Immature natural killer cell (primary cell): ENCODE measurements around the gene WFDC1. TPM values are rescaled to one million over a fixed set of nuclear protein-coding genes. Genes with fewer than 3 reads are reported as not detected.

Experiments
- DNase-seq, 3 donors: peaks; one replicate each; pipeline ENCODE4 v3.0.0; 2022; ENCODE audit warnings: mixed read lengths in 1 of 3
- H3K27ac Mint-ChIP-seq, 6 donors: one replicate each; pipeline ENCODE4 v1.8.0; 2020; ENCODE audit warnings: mixed read lengths in 6 of 6, mild to moderate bottlenecking in 5 of 6, inconsistent platforms in 4 of 6, moderate library complexity in 3 of 6
- H3K27me3 Mint-ChIP-seq, 3 donors: one replicate each; pipeline ENCODE4 v1.8.0; 2020 to 2021; ENCODE audit warnings: low read depth in 3 of 3, mild to moderate bottlenecking in 3 of 3, mixed read lengths in 3 of 3, moderate library complexity in 3 of 3, inconsistent platforms in 1 of 3
- H3K36me3 Mint-ChIP-seq, 3 donors: one replicate each; pipeline ENCODE4 v1.8.0; 2020; ENCODE audit warnings: mixed read lengths in 3 of 3, inconsistent platforms in 2 of 3, mild to moderate bottlenecking in 2 of 3
- H3K4me1 Mint-ChIP-seq, 2 donors: one replicate each; pipeline ENCODE4 v1.8.0; 2020; ENCODE audit warnings: inconsistent platforms in 2 of 2, mild to moderate bottlenecking in 2 of 2, mixed read lengths in 2 of 2, moderate library complexity in 1 of 2
- H3K4me3 Mint-ChIP-seq, 5 donors: one replicate each; pipeline ENCODE4 v1.8.0; 2020; ENCODE audit warnings: mild to moderate bottlenecking in 5 of 5, mixed read lengths in 5 of 5, inconsistent platforms in 3 of 5, moderate library complexity in 3 of 5
- H3K9me3 Mint-ChIP-seq, 6 donors: one replicate each; pipeline ENCODE4 v1.8.0; 2020; ENCODE audit warnings: mild to moderate bottlenecking in 6 of 6, mixed read lengths in 6 of 6, inconsistent platforms in 4 of 6, moderate library complexity in 3 of 6
- polyA plus RNA-seq, 3 donors: library from polyadenylated mRNA; unstranded; fragments of 300-500 nt; fragmentation: Illumina TruSeq; gene quantifications; one replicate each; pipeline ENCODE4 v1.2.3, GENCODE V29; 2021

WFDC1 gene
- polyA plus RNA-seq, 3 donors from 2014 or later: not detected

GRCh38 chr16:84262939-84263338 lies 31.7 kb upstream of the WFDC1 start:
- H3K4me1 Mint-ChIP-seq: no peaks in the 10 kb centered on the region

DNA sequence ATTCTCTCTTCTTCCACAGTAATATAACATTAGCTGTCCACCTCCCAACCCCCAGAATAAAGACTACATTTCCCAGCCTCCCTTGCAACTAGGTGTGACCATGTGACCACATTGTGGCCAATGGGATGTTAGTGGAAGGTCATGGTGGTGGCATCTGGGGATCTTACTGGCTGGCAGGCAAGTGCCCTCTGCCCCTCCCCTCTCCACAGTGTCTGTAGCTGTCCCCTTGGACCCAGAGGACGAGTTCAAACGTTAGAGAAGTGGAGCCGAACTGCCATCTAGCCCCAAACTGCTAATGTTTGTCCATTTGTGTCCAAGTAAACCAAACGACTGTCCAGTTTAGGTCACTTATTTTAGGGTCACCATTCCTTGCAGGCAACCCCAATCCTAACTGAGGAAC lies 28.2 kb upstream of the WFDC1 start:
- DNase-seq: no peak
- no peaks in the 10 kb centered on the region for H3K9me3 Mint-ChIP-seq
- no peak overlapping the region for H3K27ac Mint-ChIP-seq
- H3K27me3 Mint-ChIP-seq: peaks cover 3 to 13% (median 6%) of the 10 kb centered on the region in 3 donors
- no peaks in the 10 kb centered on the region for H3K36me3 Mint-ChIP-seq
- no peak overlapping the region for H3K4me3 Mint-ChIP-seq
- no peaks in the 10 kb centered on the region for H3K4me1 Mint-ChIP-seq

More at GRCh38 chr16:84262939-84263338, 31.7 kb upstream of the WFDC1 start:
- DNase-seq: no peak
- H3K9me3 Mint-ChIP-seq: no peaks in the 10 kb centered on the region
- no peak overlapping the region for H3K4me3 Mint-ChIP-seq
- H3K36me3 Mint-ChIP-seq: no peaks in the 10 kb centered on the region
- H3K27me3 Mint-ChIP-seq: peaks cover 5 to 17% (median 6%) of the 10 kb centered on the region in 3 donors
- H3K27ac Mint-ChIP-seq: no peak overlapping the region

GRCh38 chr16:84267380-84267779 lies 27.3 kb upstream of the WFDC1 start:
- no peak overlapping the region for H3K4me3 Mint-ChIP-seq
- no peak overlapping the region for H3K27ac Mint-ChIP-seq
- H3K4me1 Mint-ChIP-seq: no peaks in the 10 kb centered on the region
- DNase-seq: no peak
- peaks cover 3 to 12% (median 6%) of the 10 kb centered on the region in 3 donors for H3K27me3 Mint-ChIP-seq
- H3K36me3 Mint-ChIP-seq: no peaks in the 10 kb centered on the region
- H3K9me3 Mint-ChIP-seq: no peaks in the 10 kb centered on the region

- H3K4me1 Mint-ChIP-seq: no peaks in the 10 kb centered on the region
- no peak overlapping the region for H3K4me3 Mint-ChIP-seq
- no peaks in the 10 kb centered on the region for H3K9me3 Mint-ChIP-seq
- peaks cover 3 to 8% (median 6%) of the 10 kb centered on the region in 3 donors for H3K27me3 Mint-ChIP-seq
- H3K27ac Mint-ChIP-seq: no peak overlapping the region
- no peak for DNase-seq
- no peaks in the 10 kb centered on the region for H3K36me3 Mint-ChIP-seq
Measured at GRCh38 chr16:84268291-84269040, 26.2 kb upstream of the WFDC1 start.

GRCh38 chr16:84270071-84270470 lies 24.6 kb upstream of the WFDC1 start:
- no peak for DNase-seq
- peaks cover 3 to 4% (median 3%) of the 10 kb centered on the region in 3 donors for H3K27me3 Mint-ChIP-seq
- no peaks in the 10 kb centered on the region for H3K4me1 Mint-ChIP-seq
- H3K27ac Mint-ChIP-seq: no peak overlapping the region
- no peaks in the 10 kb centered on the region for H3K9me3 Mint-ChIP-seq
- H3K4me3 Mint-ChIP-seq: no peak overlapping the region
- H3K36me3 Mint-ChIP-seq: no peaks in the 10 kb centered on the region

- H3K4me3 Mint-ChIP-seq: no peak overlapping the region
- no peak overlapping the region for H3K27ac Mint-ChIP-seq
- no peaks in the 10 kb centered on the region for H3K36me3 Mint-ChIP-seq
- H3K4me1 Mint-ChIP-seq: no peaks in the 10 kb centered on the region
- H3K27me3 Mint-ChIP-seq: peaks cover 3 to 4% (median 3%) of the 10 kb centered on the region in 3 donors
- no peaks in the 10 kb centered on the region for H3K9me3 Mint-ChIP-seq
- DNase-seq: no peak
Measured at GRCh38 chr16:84270531-84270930, 24.1 kb upstream of the WFDC1 start.

DNA sequence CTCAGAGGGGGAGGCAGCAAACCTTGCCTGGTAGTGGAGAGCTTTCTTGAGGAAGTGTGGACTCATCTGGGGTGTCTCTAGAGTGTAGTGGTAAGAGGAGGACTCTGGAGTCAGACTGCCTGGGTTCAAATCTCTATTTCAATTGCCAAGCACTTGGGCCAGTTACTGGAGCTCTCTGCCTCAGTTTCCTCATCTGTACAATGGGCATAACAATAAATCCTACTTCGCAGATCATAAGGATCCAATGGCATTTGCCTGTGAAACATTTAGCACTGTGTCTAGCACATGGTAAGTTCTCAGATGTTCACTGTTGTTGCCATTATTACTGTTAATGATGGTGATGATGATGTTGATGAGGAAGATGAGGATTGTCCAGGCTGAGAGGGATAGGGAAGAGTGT lies 23.6 kb upstream of the WFDC1 start:
- DNase-seq: no peak
- H3K9me3 Mint-ChIP-seq: no peaks in the 10 kb centered on the region
- H3K27me3 Mint-ChIP-seq: peaks cover 3 to 4% (median 3%) of the 10 kb centered on the region in 3 donors
- no peak overlapping the region for H3K4me3 Mint-ChIP-seq
- no peak overlapping the region for H3K27ac Mint-ChIP-seq
- H3K4me1 Mint-ChIP-seq: no peaks in the 10 kb centered on the region
- no peaks in the 10 kb centered on the region for H3K36me3 Mint-ChIP-seq

GRCh38 chr16:84271866-84272265 lies 22.8 kb upstream of the WFDC1 start:
- no peaks in the 10 kb centered on the region for H3K9me3 Mint-ChIP-seq
- no peaks in the 10 kb centered on the region for H3K4me1 Mint-ChIP-seq
- no peak for DNase-seq
- H3K36me3 Mint-ChIP-seq: no peaks in the 10 kb centered on the region
- H3K27me3 Mint-ChIP-seq: peaks cover 0 to 3% (median 2%) of the 10 kb centered on the region in 3 donors
- H3K27ac Mint-ChIP-seq: no peak overlapping the region
- no peak overlapping the region for H3K4me3 Mint-ChIP-seq

DNA sequence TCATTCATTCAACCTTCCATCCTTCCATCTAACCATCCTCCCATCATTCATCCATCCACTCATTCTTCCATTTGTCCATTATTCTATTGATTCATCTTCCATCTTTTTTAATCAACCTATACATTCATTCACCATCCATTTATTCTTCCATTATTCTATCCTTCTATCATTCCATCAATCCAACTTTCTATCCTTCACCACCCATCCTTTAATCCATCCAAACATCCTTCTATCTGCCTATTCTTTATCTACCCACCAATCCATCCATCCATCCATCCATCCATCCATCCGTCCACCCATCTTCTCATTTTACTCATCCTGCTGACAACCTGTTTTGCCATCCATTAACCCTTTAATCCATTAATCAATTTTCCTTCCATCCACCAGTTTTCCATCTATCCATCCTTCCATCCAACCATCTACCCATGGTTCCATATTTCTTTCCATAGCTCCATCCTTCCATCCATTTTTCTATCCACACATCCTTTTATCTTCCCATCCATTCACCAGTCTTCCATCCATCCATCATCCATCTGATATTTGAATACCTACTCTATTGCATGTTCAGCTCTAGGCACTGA lies 21.8 kb upstream of the WFDC1 start:
- Mint-ChIP-seq H3K4me3 (no peak overlapping the region), H3K4me1 (no peaks in the 10 kb centered on the region), H3K36me3 (no peaks in the 10 kb centered on the region), H3K9me3 (no peaks in the 10 kb centered on the region), H3K27ac (no peak overlapping the region), H3K27me3 (peaks cover 0 to 2% (median 0%) of the 10 kb centered on the region in 3 donors)
- DNase-seq: no peak

DNA sequence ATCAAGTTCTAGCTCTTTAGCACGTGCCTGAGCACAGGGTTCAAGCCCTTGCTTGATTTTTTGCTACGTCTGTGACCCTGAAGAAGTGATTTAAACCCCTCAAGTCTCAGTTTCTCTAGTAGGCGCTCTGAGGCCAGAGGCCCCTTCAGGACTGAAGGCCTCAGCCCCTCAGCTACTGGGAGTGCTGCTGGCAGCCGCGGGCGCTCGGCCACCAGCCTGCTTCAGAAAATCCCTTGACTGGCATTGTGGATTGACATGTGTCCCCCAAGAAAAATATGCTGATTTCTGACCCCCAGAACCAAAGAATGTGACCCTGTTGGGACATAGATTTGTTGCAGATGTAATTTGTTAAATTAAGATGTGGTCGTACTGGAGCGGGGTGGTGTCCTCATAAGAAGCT lies 20.2 kb upstream of the WFDC1 start:
- H3K4me1 Mint-ChIP-seq: no peaks in the 10 kb centered on the region
- no peak overlapping the region for H3K27ac Mint-ChIP-seq
- peaks cover 0 to 2% (median 0%) of the 10 kb centered on the region in 3 donors for H3K27me3 Mint-ChIP-seq
- H3K9me3 Mint-ChIP-seq: no peaks in the 10 kb centered on the region
- no peak overlapping the region for H3K4me3 Mint-ChIP-seq
- H3K36me3 Mint-ChIP-seq: no peaks in the 10 kb centered on the region
- DNase-seq: no peak

DNA sequence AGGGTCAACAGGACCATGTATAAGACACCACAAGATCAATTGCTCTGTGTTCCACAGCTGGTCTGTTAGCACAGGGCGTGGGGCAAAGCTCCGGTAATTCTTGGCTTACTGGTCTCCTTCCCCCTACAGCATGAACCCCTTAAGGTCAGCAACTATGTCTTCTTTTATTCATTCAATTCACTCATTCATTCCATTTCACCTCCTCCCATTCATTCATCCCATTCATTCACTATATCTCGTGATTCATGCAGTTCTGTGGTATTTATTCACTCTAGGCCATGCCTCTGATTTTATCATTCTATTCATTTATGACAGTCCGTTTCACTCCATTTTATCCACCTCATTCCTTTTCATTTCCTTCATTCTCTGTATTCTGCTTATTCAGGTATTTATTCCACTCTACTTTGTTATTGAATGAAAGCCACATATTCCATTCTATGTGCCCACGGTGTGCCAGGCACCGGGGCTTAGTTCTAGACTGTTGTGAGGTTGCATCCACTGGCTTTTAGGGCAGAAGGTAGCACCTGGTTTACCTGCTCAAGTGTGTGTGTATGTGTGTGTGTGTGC lies 19.0 kb upstream of the WFDC1 start:
- H3K4me3 Mint-ChIP-seq: no peak overlapping the region
- no peaks in the 10 kb centered on the region for H3K36me3 Mint-ChIP-seq
- no peaks in the 10 kb centered on the region for H3K9me3 Mint-ChIP-seq
- no peak overlapping the region for H3K27ac Mint-ChIP-seq
- H3K4me1 Mint-ChIP-seq: no peaks in the 10 kb centered on the region
- peaks cover 0 to 2% (median 0%) of the 10 kb centered on the region in 3 donors for H3K27me3 Mint-ChIP-seq
- no peak for DNase-seq

GRCh38 chr16:84277244-84277823 lies 17.3 kb upstream of the WFDC1 start:
- peaks cover 0 to 2% (median 0%) of the 10 kb centered on the region in 3 donors for H3K27me3 Mint-ChIP-seq
- no peak overlapping the region for H3K4me3 Mint-ChIP-seq
- no peaks in the 10 kb centered on the region for H3K36me3 Mint-ChIP-seq
- no peaks in the 10 kb centered on the region for H3K9me3 Mint-ChIP-seq
- DNase-seq: peak; percentile 16 to 37 (median 21)
- no peaks in the 10 kb centered on the region for H3K4me1 Mint-ChIP-seq
- H3K27ac Mint-ChIP-seq: no peak overlapping the region

GRCh38 chr16:84278333-84278732 lies 16.3 kb upstream of the WFDC1 start:
- Mint-ChIP-seq H3K27me3 (peaks cover 0 to 2% (median 2%) of the 10 kb centered on the region in 3 donors), H3K4me1 (no peaks in the 10 kb centered on the region), H3K27ac (no peak overlapping the region), H3K9me3 (no peaks in the 10 kb centered on the region), H3K4me3 (no peak overlapping the region), H3K36me3 (no peaks in the 10 kb centered on the region)
- DNase-seq: no peak

DNA sequence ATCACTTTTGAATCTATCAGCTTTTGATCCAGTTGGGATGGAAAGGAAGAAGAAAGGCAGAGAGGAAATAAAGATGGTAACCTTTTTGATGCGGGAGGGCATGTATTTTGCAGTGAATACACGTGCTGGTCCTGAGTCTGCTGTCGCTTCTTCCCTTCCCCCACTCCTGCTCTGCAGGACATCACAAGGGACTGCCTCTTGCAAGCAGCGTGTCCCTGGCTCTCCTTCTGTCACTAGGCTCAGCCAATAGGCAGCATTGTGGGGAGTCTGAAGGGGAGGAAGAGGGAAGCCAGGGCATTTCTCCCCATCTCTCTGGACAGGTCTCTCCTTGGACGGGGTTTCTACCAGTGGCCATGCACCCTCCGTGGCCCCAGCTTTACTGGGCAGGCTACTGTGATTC lies 15.7 kb upstream of the WFDC1 start:
- H3K36me3 Mint-ChIP-seq: no peaks in the 10 kb centered on the region
- H3K9me3 Mint-ChIP-seq: no peaks in the 10 kb centered on the region
- no peaks in the 10 kb centered on the region for H3K4me1 Mint-ChIP-seq
- H3K27ac Mint-ChIP-seq: no peak overlapping the region
- H3K4me3 Mint-ChIP-seq: no peak overlapping the region
- H3K27me3 Mint-ChIP-seq: peaks cover 0 to 3% (median 2%) of the 10 kb centered on the region in 3 donors
- no peak for DNase-seq
